AG09309 (cell line): Measurements from ENCODE around the gene CHI3L1.

Experiments used
- DNase-seq: peaks from one replicate; pipeline ENCODE4 v3.0.0-alpha.2; 2010; ENCODE audit warnings: low read depth
- H3K4me3 ChIP-seq: 2 replicates; pipeline ENCODE4 v1.5.1; 2011; ENCODE audit warnings: mild to moderate bottlenecking, low read depth, low read length, moderate library complexity; ENCODE audit not compliant: control insufficient read depth
- CTCF ChIP-seq: IDR thresholded peaks from 2 replicates; pipeline ENCODE4 v1.5.1; 2011; ENCODE audit warnings: mild to moderate bottlenecking, low read depth, low read length, inconsistent platforms; ENCODE audit not compliant: insufficient read depth, control insufficient read depth; ENCODE audit errors: missing control alignments

CHI3L1 gene

GRCh38 chr1:203223012-203223775 is 36.7 kb upstream of the CHI3L1 start:
- no peak for TF ChIP-seq CTCF
- DNase-seq, result no peak
- H3K4me3 ChIP-seq, result no peak overlapping the region

- TF ChIP-seq CTCF, result no peak
- no peak for DNase-seq
Observed at GRCh38 chr1:203219934-203220333, 33.4 kb upstream of the CHI3L1 start.

GRCh38 chr1:203219171-203219570 is 32.7 kb upstream of the CHI3L1 start:
- no peak overlapping the region for H3K4me3 ChIP-seq
- TF ChIP-seq CTCF, result no peak
- DNase-seq, result no peak

More at GRCh38 chr1:203219934-203220333, 33.4 kb upstream of the CHI3L1 start:
- no peak overlapping the region for H3K4me3 ChIP-seq

GRCh38 chr1:203217668-203218067 is 31.2 kb upstream of the CHI3L1 start:
- TF ChIP-seq CTCF, result no peak
- no peak for DNase-seq
- H3K4me3 ChIP-seq, result no peak overlapping the region

GRCh38 chr1:203217139-203217655 is 30.7 kb upstream of the CHI3L1 start:
- no peak overlapping the region for H3K4me3 ChIP-seq
- DNase-seq, result no peak
- TF ChIP-seq CTCF, result peak; percentile 6

GRCh38 chr1:203216274-203217138 is 30.0 kb upstream of the CHI3L1 start:
- peak; percentile 61 for TF ChIP-seq CTCF
- DNase-seq, result no peak
- H3K4me3 ChIP-seq, result no peak overlapping the region
